B cell (primary cell): ENCODE data around the gene ZBTB5. TPM values are rescaled to one million over a fixed set of nuclear protein-coding genes. Genes with fewer than 3 reads are reported as not detected.

Experiments used
- ATAC-seq: fragments of 200-7000 bp; cut with Tn5 transposase; one replicate; pipeline ENCODE4 v1.10.0; 2021; ENCODE audit warnings: low read depth, mild to moderate bottlenecking, moderate number of reproducible peaks, moderate library complexity
- CTCF ChIA-PET: fragments of 350-600 bp; sonication (Branson Sonifier 250); formaldehyde crosslinking; loops from one replicate; lab custom pipeline; 2021; ENCODE audit warnings: antibody characterized with exemption, inconsistent platforms; lab: Charles Lee
- POLR2A ChIA-PET: fragments of 350-600 bp; sonication (Branson Sonifier 250); formaldehyde crosslinking; loops from one replicate; lab custom pipeline; 2021; ENCODE audit warnings: antibody characterized with exemption; lab: Charles Lee
- DNase-seq: peaks from one replicate; pipeline ENCODE4 v3.0.0; 2013
- H2AFZ ChIP-seq: 2 replicates; pipeline ENCODE4 v1.6.1; 2012; ENCODE audit warnings: mild to moderate bottlenecking, low read depth, low read length; ENCODE audit not compliant: insufficient read depth, poor library complexity, severe bottlenecking
- H3K27ac ChIP-seq, 2 donors: 1 replicate in 1 of 2; 2 replicates in 1 of 2; pipeline ENCODE4 v1.5.1; 2012 to 2013; ENCODE audit warnings: low read length in 2 of 2, mild to moderate bottlenecking in 2 of 2, moderate library complexity in 1 of 2
- H3K27me3 ChIP-seq, 4 experiments: fragments of 200-600 bp in 1 of 4; sonication (generic) in 1 of 4; replicated peaks in 1 of 4; 1 replicate in 2 of 4; 2 replicates in 2 of 4; pipeline versions ENCODE4 v1.6.1 to v1.7.0; 2013 to 2016; ENCODE audit warnings: low read length in 3 of 4, mild to moderate bottlenecking in 2 of 4, mixed read lengths in 1 of 4, moderate library complexity in 1 of 4; ENCODE audit not compliant: insufficient read depth in 4 of 4, control insufficient read depth in 3 of 4; ENCODE audit errors: control extremely low read depth in 1 of 4
- H3K36me3 ChIP-seq, 2 experiments: replicated peaks in 1 of 2; 1 replicate in 1 of 2; 2 replicates in 1 of 2; pipeline versions ENCODE4 v1.6.1 to v1.7.1; 2013; ENCODE audit warnings: low read length in 1 of 2; ENCODE audit not compliant: insufficient read depth in 2 of 2, control insufficient read depth in 1 of 2; ENCODE audit errors: control extremely low read depth in 1 of 2, extremely low read depth in 1 of 2
- H3K4me1 ChIP-seq, 2 donors: fragments of 200-600 bp in 1 of 2; sonication (generic) in 1 of 2; 1 replicate in 1 of 2; 2 replicates in 1 of 2; pipeline versions ENCODE4 v1.5.1 to v1.6.1; 2013 to 2017; ENCODE audit warnings: low read length in 2 of 2; ENCODE audit not compliant: control insufficient read depth in 2 of 2, insufficient read depth in 2 of 2
- H3K4me2 ChIP-seq: replicated peaks from 2 replicates; pipeline ENCODE3; 2012; ENCODE audit warnings: mild to moderate bottlenecking, low read depth, low read length; ENCODE audit not compliant: poor library complexity, severe bottlenecking
- H3K4me3 ChIP-seq, 5 experiments: fragments of 200-600 bp in 1 of 5; sonication (generic) in 1 of 5; 1 replicate in 3 of 5; 2 replicates in 2 of 5; pipeline versions ENCODE4 v1.5.1 to v1.7.0; 2011 to 2016; ENCODE audit warnings: low read length in 4 of 5, mild to moderate bottlenecking in 4 of 5, low read depth in 2 of 5, control low read depth in 1 of 5, moderate library complexity in 1 of 5; ENCODE audit not compliant: insufficient read depth in 1 of 5; ENCODE audit errors: control extremely low read depth in 1 of 5, extremely low read depth in 1 of 5
- H3K79me2 ChIP-seq: fragments of 200-600 bp; sonication (generic); one replicate; pipeline ENCODE4 v1.6.0; 2016; ENCODE audit warnings: low read length; ENCODE audit not compliant: control insufficient read depth, insufficient read depth
- H3K9ac ChIP-seq: fragments of 200-600 bp; sonication (generic); 2 replicates; pipeline ENCODE4 v1.6.1; 2017; ENCODE audit warnings: mild to moderate bottlenecking, low read length, moderate library complexity
- H3K9me3 ChIP-seq, 3 donors: one replicate each; pipeline versions ENCODE4 v1.6.1 to v1.7.1; 2013; ENCODE audit warnings: low read length in 2 of 3; ENCODE audit not compliant: control insufficient read depth in 2 of 3, insufficient read depth in 1 of 3; ENCODE audit errors: control extremely low read depth in 1 of 3
- H4K20me1 ChIP-seq: 2 replicates; pipeline ENCODE4 v1.6.0; 2012; ENCODE audit warnings: mild to moderate bottlenecking, low read length; ENCODE audit not compliant: insufficient read depth, control insufficient read depth, poor library complexity, severe bottlenecking
- H3K27ac Mint-ChIP-seq: one replicate; pipeline ENCODE4 v1.8.0; 2021; ENCODE audit warnings: mixed read lengths
- H3K27me3 Mint-ChIP-seq: one replicate; pipeline ENCODE4 v1.8.0; 2021; ENCODE audit warnings: mixed read lengths
- H3K4me1 Mint-ChIP-seq: one replicate; pipeline ENCODE4 v1.8.0; 2021; ENCODE audit warnings: mixed read lengths
- H3K4me3 Mint-ChIP-seq: one replicate; pipeline ENCODE4 v1.8.0; 2021; ENCODE audit warnings: mixed read lengths
- H3K9me3 Mint-ChIP-seq: one replicate; pipeline ENCODE4 v1.8.0; 2022; ENCODE audit warnings: mixed read lengths; ENCODE audit not compliant: insufficient read depth
- CTCF ChIP-seq: fragments of 200-600 bp; IDR thresholded peaks from one replicate; pipeline ENCODE4 v1.8.0; 2022; ENCODE audit warnings: antibody characterized with exemption, mild to moderate bottlenecking
- EZH2 ChIP-seq: IDR thresholded peaks from 2 replicates; pipeline ENCODE4 v1.6.1; 2012; ENCODE audit warnings: borderline replicate concordance, low read depth, mild to moderate bottlenecking, moderate library complexity, low read length; ENCODE audit not compliant: insufficient read depth, poor library complexity, severe bottlenecking
- WGBS: methylation state at CpG from one replicate; pipeline ENCODE4 v1.1.5; 2013; ENCODE audit warnings: missing lambda C conversion rate; ENCODE audit not compliant: insufficient coverage; 5-methylcytosine and 5-hydroxymethylcytosine counted together
- intact Hi-C: fragments of 100-400 bp; cut with micrococcal nuclease; formaldehyde crosslinking; loops from one replicate; pipeline ENCODE4 v1.10.0; 2022
- polyA plus RNA-seq: library from polyadenylated mRNA; depleted of rRNA; stranded (reverse); fragments of >200 nt; gene quantifications from 2 replicates; pipeline ENCODE4 v1.2.3, GENCODE V29; 2012
- total RNA-seq, 2 donors: library from RNA; stranded (reverse); fragments of 120-200 nt in 1 of 2; gene quantifications; 1 replicate in 1 of 2; 2 replicates in 1 of 2; pipeline versions ENCODE4 v1.2.3 to v1.2.4, GENCODE V29; 2013 to 2022

The ZBTB5 gene
- total and polyA plus RNA-seq, 2 donors (not counting 1 experiment from before 2014, with no cell fraction given) = 12.8 to 27.6 TPM

DNA sequence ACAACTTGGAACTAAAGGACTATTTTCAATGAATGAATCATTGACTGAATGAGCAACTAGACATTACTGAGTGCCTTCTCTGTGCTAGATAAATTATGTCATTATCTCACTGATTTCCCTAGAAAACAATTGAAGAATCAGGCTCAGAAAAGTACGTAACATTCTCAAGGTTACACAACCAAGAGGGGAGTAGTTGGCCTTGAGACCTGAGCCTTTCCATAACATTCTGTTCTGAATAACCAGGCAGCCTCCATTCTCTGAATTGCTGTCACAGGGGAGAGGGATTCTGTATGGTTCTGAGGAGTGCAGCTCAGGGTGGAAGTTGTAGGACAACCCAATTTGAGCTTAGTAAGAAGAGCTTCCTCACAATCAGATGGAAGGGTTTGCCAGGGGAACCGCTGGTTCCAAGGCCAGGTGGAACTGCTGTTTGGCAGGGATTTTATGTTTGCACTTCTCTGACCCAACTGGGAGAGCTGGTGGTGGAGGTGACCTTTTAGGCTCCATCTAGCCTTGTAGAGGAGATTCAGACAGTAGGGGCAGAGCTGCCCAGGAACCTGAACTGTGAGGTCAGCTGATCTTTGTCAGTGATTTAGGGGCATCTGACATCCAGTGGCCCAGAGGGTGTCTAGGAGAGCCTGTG lies 36.8 kb upstream of the ZBTB5 start:
- Mint-ChIP-seq H3K27me3 (no peaks in the 10 kb centered on the region), H3K9me3 (no peaks in the 10 kb centered on the region), H3K27ac (no peak overlapping the region), H3K4me1 (no peaks in the 10 kb centered on the region), H3K4me3 (no peak overlapping the region)
- WGBS = 100% methylated on average over 1 of the region's 2 CpGs
- no peak for ATAC-seq
- ChIA-PET POLR2A (no interaction called here), CTCF (interaction anchor here (0.5 to 0.8 kb wide), 3 partner anchors 27 to 90 kb away, joined by 3 read pairs; no protein-coding TSS in a partner anchor)
- Histone ChIP-seq H3K9ac (no peak overlapping the region), H3K9me3 (no peaks in the 10 kb centered on the region), H3K27me3 (no peaks in the 10 kb centered on the region), H3K4me1 (no peaks in the 10 kb centered on the region), H3K27ac (no peak overlapping the region), H3K36me3 (peaks cover 2 to 69% of the 10 kb centered on the region in 2 experiments), H3K4me2 (no peak overlapping the region), H3K4me3 (no peak overlapping the region), H2AFZ (no peak overlapping the region), H4K20me1 (no peaks in the 10 kb centered on the region), H3K79me2 (no peaks in the 10 kb centered on the region)
- no peak for DNase-seq
- no peak for TF ChIP-seq EZH2
- no peak for TF ChIP-seq CTCF
- intact Hi-C loops = no loop called here

GRCh38 chr9:37499297-37499696 lies 34.0 kb upstream of the ZBTB5 start:
- no peak for TF ChIP-seq CTCF
- no peak for TF ChIP-seq EZH2
- Histone ChIP-seq H3K4me3 (no peak overlapping the region), H3K27ac (no peak overlapping the region), H3K9ac (no peak overlapping the region), H3K36me3 (peaks cover 15 to 84% of the 10 kb centered on the region in 2 experiments), H4K20me1 (no peaks in the 10 kb centered on the region), H3K79me2 (no peaks in the 10 kb centered on the region), H3K4me1 (no peaks in the 10 kb centered on the region), H3K4me2 (no peak overlapping the region), H2AFZ (no peak overlapping the region), H3K27me3 (no peaks in the 10 kb centered on the region), H3K9me3 (no peaks in the 10 kb centered on the region)
- ChIA-PET CTCF (no interaction called here), POLR2A (interaction anchor here (0.7 kb wide), 1 partner anchor 154 kb away, joined by 3 read pairs; no protein-coding TSS in a partner anchor)
- Mint-ChIP-seq H3K27me3 (no peaks in the 10 kb centered on the region), H3K9me3 (no peaks in the 10 kb centered on the region), H3K27ac (no peak overlapping the region), H3K4me3 (no peak overlapping the region), H3K4me1 (no peaks in the 10 kb centered on the region)
- 100% methylated on average over 3 of the region's 6 CpGs for WGBS
- intact Hi-C loops = no loop called here
- ATAC-seq (no peak), DNase-seq (no peak)
